HepG2 (cell line): ENCODE results near the gene MPC1. TPM values are rescaled to one million over a fixed set of nuclear protein-coding genes. Genes with fewer than 3 reads are reported as not detected.

Source experiments
- ARID3A ChIP-seq: IDR thresholded peaks from 2 replicates; pipeline ENCODE4 v1.6.1; 2012; ENCODE audit warnings: low read depth, low read length, improper control_type of control experiment
- KDM1A ChIP-seq: IDR thresholded peaks from 2 replicates; pipeline ENCODE4 v1.6.1; 2016; ENCODE audit warnings: missing compliant biosample characterization
- MED13 ChIP-seq: sonication (generic); formaldehyde crosslinking; IDR thresholded peaks from 2 replicates; pipeline ENCODE4 v1.5.0; 2020; ENCODE audit warnings: missing genetic modification reagents
- PBX3 ChIP-seq: sonication (generic); formaldehyde crosslinking; IDR thresholded peaks from 2 replicates; pipeline ENCODE4 v1.8.1; 2023; ENCODE audit warnings: missing genetic modification reagents, inconsistent platforms, borderline replicate concordance
- POGZ ChIP-seq: sonication (generic); formaldehyde crosslinking; IDR thresholded peaks from 2 replicates; pipeline ENCODE4 v1.4.0; 2020; ENCODE audit warnings: mild to moderate bottlenecking, missing genetic modification reagents
- REL ChIP-seq: sonication (generic); formaldehyde crosslinking; conservative IDR thresholded peaks from 2 replicates; pipeline ENCODE4 v1.8.0; 2022; ENCODE audit warnings: mild to moderate bottlenecking, missing genetic modification reagents, moderate library complexity
- SIX1 ChIP-seq: sonication (generic); formaldehyde crosslinking; IDR thresholded peaks from 2 replicates; pipeline ENCODE4 v1.4.0; 2020; ENCODE audit warnings: missing genetic modification reagents, borderline replicate concordance
- TEAD3 ChIP-seq: optimal IDR thresholded peaks from 2 replicates; pipeline ENCODE3; 2016; ENCODE audit warnings: borderline replicate concordance
- TP53 ChIP-seq: sonication (generic); formaldehyde crosslinking; conservative IDR thresholded peaks from 2 replicates; pipeline ENCODE4 v1.4.0; 2020; ENCODE audit warnings: missing genetic modification reagents
- ZFAT ChIP-seq: sonication (generic); formaldehyde crosslinking; conservative IDR thresholded peaks from 2 replicates; pipeline ENCODE4 v1.8.1; 2023; ENCODE audit warnings: missing genetic modification reagents, inconsistent platforms
- ZFX ChIP-seq: sonication (generic); formaldehyde crosslinking; IDR thresholded peaks from 2 replicates; pipeline ENCODE4 v1.4.0; 2020; ENCODE audit warnings: mild to moderate bottlenecking, low read depth, missing genetic modification reagents, moderate library complexity
- ZNF264 ChIP-seq: sonication (generic); formaldehyde crosslinking; IDR thresholded peaks from 2 replicates; pipeline ENCODE4 v1.4.0; 2020; ENCODE audit warnings: missing genetic modification reagents
- ZNF589 ChIP-seq: sonication (generic); formaldehyde crosslinking; conservative IDR thresholded peaks from 2 replicates; pipeline ENCODE4 v1.8.0; 2022; ENCODE audit warnings: mild to moderate bottlenecking, moderate library complexity, missing genetic modification reagents
- polyA plus RNA-seq, 8 experiments: library from polyadenylated mRNA; depleted of rRNA in 3 of 8; stranded (reverse) in 7 of 8; unstranded in 1 of 8; fragments of >200 nt; fragmentation: Illumina TruSeq in 4 of 8; extraction: Trizol in 4 of 8; gene quantifications; 2 replicates each; pipeline versions ENCODE4 v1.2.1 to v1.2.3, GENCODE V29; 2011 to 2016; ENCODE audit warnings: low read depth in 4 of 8, missing spikeins in 1 of 8, mixed read lengths in 1 of 8; ENCODE audit not compliant: insufficient read depth in 1 of 8
- total RNA-seq, 5 experiments: library from RNA; depleted of rRNA; stranded (reverse); fragments of >200 nt; fragmentation: Illumina TruSeq; extraction: Trizol; gene quantifications; 2 replicates each; pipeline ENCODE4 v1.2.3, GENCODE V29; 2016; ENCODE audit warnings: low read depth in 1 of 5
- TF ChIP-seq, protein P1 (sequence below): sonication (generic); formaldehyde crosslinking; IDR thresholded peaks from 2 replicates; pipeline ENCODE4 v1.5.1; 2020; ENCODE audit warnings: mild to moderate bottlenecking, moderate library complexity, missing genetic modification reagents
- TF ChIP-seq, protein P2 (sequence below): sonication (generic); formaldehyde crosslinking; IDR thresholded peaks from 2 replicates; pipeline ENCODE4 v1.4.0; 2020; ENCODE audit warnings: missing genetic modification reagents
- TF ChIP-seq, protein P3 (sequence below): IDR thresholded peaks from 2 replicates; pipeline ENCODE4 v1.6.1; 2016; ENCODE audit warnings: low read depth
- TF ChIP-seq, protein P4 (sequence below): sonication (generic); formaldehyde crosslinking; IDR thresholded peaks from 2 replicates; pipeline ENCODE4 v1.4.0; 2020; ENCODE audit warnings: missing genetic modification reagents
- TF ChIP-seq, protein P5 (sequence below), 2 experiments: fragments of 450-650 bp in 1 of 2; sonication (generic) in 1 of 2; formaldehyde crosslinking; IDR thresholded peaks; 2 replicates each; pipeline versions ENCODE4 v1.5.0 to v1.8.0; 2020 to 2022; ENCODE audit warnings: mild to moderate bottlenecking in 1 of 2, missing genetic modification reagents in 1 of 2
- TF ChIP-seq, protein P6 (sequence below): sonication (generic); formaldehyde crosslinking; IDR thresholded peaks from 2 replicates; pipeline ENCODE4 v1.5.0; 2020; ENCODE audit warnings: missing genetic modification reagents, mild to moderate bottlenecking, borderline replicate concordance

The MPC1 gene
- total and polyA plus RNA-seq, 2 of the 13 experiments (the other 11 are each of a cell fraction or from before 2014, with no cell fraction given) = 189 to 214 TPM

GRCh38 chr6:166361077-166361429, 21.7 kb downstream of the MPC1 start (continued):
- TF ChIP-seq ARID3A = peak; percentile 86
- TF ChIP-seq, protein P1, sequence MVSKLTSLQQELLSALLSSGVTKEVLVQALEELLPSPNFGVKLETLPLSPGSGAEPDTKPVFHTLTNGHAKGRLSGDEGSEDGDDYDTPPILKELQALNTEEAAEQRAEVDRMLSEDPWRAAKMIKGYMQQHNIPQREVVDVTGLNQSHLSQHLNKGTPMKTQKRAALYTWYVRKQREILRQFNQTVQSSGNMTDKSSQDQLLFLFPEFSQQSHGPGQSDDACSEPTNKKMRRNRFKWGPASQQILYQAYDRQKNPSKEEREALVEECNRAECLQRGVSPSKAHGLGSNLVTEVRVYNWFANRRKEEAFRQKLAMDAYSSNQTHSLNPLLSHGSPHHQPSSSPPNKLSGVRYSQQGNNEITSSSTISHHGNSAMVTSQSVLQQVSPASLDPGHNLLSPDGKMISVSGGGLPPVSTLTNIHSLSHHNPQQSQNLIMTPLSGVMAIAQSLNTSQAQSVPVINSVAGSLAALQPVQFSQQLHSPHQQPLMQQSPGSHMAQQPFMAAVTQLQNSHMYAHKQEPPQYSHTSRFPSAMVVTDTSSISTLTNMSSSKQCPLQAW = peak; percentile 93; the same call in 1 of the 2 replicates
- peak; percentile 83 for TF ChIP-seq REL (CRISPR knock-in tag)
- TF ChIP-seq, protein P2, sequence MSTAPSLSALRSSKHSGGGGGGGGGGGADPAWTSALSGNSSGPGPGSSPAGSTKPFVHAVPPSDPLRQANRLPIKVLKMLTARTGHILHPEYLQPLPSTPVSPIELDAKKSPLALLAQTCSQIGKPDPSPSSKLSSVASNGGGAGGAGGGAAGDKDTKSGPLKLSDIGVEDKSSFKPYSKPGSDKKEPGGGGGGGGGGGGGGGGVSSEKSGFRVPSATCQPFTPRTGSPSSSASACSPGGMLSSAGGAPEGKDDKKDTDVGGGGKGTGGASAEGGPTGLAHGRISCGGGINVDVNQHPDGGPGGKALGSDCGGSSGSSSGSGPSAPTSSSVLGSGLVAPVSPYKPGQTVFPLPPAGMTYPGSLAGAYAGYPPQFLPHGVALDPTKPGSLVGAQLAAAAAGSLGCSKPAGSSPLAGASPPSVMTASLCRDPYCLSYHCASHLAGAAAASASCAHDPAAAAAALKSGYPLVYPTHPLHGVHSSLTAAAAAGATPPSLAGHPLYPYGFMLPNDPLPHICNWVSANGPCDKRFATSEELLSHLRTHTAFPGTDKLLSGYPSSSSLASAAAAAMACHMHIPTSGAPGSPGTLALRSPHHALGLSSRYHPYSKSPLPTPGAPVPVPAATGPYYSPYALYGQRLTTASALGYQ = peak; percentile 97
- TF ChIP-seq ZFAT = 0 out of 2 replicates have a peak, but pooled peaks have one; percentile 49
- peak; percentile 95 for TF ChIP-seq TEAD3 (CRISPR knock-in tag)
- TF ChIP-seq, protein P3, sequence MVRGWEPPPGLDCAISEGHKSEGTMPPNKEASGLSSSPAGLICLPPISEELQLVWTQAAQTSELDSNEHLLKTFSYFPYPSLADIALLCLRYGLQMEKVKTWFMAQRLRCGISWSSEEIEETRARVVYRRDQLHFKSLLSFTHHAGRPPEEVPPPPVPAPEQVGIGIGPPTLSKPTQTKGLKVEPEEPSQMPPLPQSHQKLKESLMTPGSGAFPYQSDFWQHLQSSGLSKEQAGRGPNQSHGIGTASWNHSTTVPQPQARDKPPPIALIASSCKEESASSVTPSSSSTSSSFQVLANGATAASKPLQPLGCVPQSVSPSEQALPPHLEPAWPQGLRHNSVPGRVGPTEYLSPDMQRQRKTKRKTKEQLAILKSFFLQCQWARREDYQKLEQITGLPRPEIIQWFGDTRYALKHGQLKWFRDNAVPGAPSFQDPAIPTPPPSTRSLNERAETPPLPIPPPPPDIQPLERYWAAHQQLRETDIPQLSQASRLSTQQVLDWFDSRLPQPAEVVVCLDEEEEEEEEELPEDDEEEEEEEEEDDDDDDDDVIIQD (CRISPR knock-in tag) = peak; percentile 97
- TF ChIP-seq SIX1 (CRISPR knock-in tag) = peak; percentile 90
- TF ChIP-seq, protein P4, sequence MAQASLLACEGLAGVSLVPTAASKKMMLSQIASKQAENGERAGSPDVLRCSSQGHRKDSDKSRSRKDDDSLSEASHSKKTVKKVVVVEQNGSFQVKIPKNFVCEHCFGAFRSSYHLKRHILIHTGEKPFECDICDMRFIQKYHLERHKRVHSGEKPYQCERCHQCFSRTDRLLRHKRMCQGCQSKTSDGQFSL (CRISPR knock-in tag) = peak; percentile 69; the same call in 1 of the 2 replicates
- TF ChIP-seq ZFX (CRISPR knock-in tag) = peak; percentile 52; the same call in 1 of the 2 replicates
- peak; percentile 94 for TF ChIP-seq POGZ (CRISPR knock-in tag)
- TF ChIP-seq ZNF589 (CRISPR knock-in tag) = peak; percentile 98
- TF ChIP-seq PBX3 (CRISPR knock-in tag) = peak; percentile 88; the same call in 1 of the 2 replicates
- TF ChIP-seq, protein P5, sequence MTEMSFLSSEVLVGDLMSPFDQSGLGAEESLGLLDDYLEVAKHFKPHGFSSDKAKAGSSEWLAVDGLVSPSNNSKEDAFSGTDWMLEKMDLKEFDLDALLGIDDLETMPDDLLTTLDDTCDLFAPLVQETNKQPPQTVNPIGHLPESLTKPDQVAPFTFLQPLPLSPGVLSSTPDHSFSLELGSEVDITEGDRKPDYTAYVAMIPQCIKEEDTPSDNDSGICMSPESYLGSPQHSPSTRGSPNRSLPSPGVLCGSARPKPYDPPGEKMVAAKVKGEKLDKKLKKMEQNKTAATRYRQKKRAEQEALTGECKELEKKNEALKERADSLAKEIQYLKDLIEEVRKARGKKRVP (CRISPR knock-in tag; IDR thresholded peaks at IDR 0.05) = peak in 1 of 2 experiments; percentile 94; a peak in 2 of 4 replicates
- TF ChIP-seq ZNF264 (CRISPR knock-in tag) = peak; percentile 96
- TF ChIP-seq MED13 (CRISPR knock-in tag) = peak; percentile 86; the same call in 1 of the 2 replicates
- TF ChIP-seq TP53 (CRISPR knock-in tag) = peak; percentile 92
- TF ChIP-seq, protein P6, sequence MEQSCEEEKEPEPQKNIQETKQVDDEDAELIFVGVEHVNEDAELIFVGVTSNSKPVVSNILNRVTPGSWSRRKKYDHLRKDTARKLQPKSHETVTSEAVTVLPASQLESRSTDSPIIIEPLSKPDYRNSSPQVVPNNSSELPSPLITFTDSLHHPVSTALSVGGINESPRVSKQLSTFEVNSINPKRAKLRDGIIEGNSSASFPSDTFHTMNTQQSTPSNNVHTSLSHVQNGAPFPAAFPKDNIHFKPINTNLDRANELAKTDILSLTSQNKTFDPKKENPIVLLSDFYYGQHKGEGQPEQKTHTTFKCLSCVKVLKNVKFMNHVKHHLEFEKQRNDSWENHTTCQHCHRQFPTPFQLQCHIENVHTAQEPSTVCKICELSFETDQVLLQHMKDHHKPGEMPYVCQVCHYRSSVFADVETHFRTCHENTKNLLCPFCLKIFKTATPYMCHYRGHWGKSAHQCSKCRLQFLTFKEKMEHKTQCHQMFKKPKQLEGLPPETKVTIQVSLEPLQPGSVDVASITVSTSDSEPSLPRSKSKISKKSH = no peak
- no peak for TF ChIP-seq KDM1A (CRISPR knock-in tag)
